H9 (cell line): ENCODE measurements around the gene LRRC7. TPM values are rescaled to one million over a fixed set of nuclear protein-coding genes. Genes with fewer than 3 reads are reported as not detected.
"Not testable (repeated sequence)": the region's sequence is repeated elsewhere in the genome, so short reads cannot be mapped to it uniquely, and the experiment has no call there.

Experiments
- DNase-seq: peaks from one replicate; pipeline ENCODE4 v3.0.0-alpha.2; 2017
- H2AFZ ChIP-seq: one replicate; pipeline ENCODE4 v1.6.1; 2013; ENCODE audit warnings: mild to moderate bottlenecking, low read length, control low read depth, moderate library complexity
- H2AK5ac ChIP-seq: 2 replicates; pipeline ENCODE4 v1.6.1; 2013; ENCODE audit warnings: low read length, control low read depth, mixed read lengths; ENCODE audit not compliant: insufficient read length
- H2BK120ac ChIP-seq: one replicate; pipeline ENCODE4 v1.6.1; 2013; ENCODE audit warnings: low read depth, mild to moderate bottlenecking, low read length, control low read depth, inconsistent platforms; ENCODE audit not compliant: poor library complexity, severe bottlenecking
- H2BK12ac ChIP-seq: 2 replicates; pipeline ENCODE4 v1.6.1; 2013; ENCODE audit warnings: low read length, control low read depth, mixed read lengths, low read depth; ENCODE audit not compliant: insufficient read length
- H2BK15ac ChIP-seq: 2 replicates; pipeline ENCODE4 v1.6.1; 2013; ENCODE audit warnings: low read depth, low read length, control low read depth
- H2BK20ac ChIP-seq: one replicate; pipeline ENCODE4 v1.6.1; 2013; ENCODE audit warnings: low read depth, mild to moderate bottlenecking, low read length, control low read depth, inconsistent platforms; ENCODE audit not compliant: poor library complexity, severe bottlenecking
- H2BK5ac ChIP-seq: 2 replicates; pipeline ENCODE4 v1.6.1; 2013; ENCODE audit warnings: low read length, control low read depth, mixed read lengths; ENCODE audit not compliant: insufficient read length
- H3K14ac ChIP-seq: 2 replicates; pipeline ENCODE4 v1.6.1; 2013; ENCODE audit warnings: low read length, control low read depth; ENCODE audit not compliant: insufficient read depth
- H3K18ac ChIP-seq: 2 replicates; pipeline ENCODE4 v1.6.1; 2013; ENCODE audit warnings: low read depth, mild to moderate bottlenecking, mixed read lengths, low read length, control low read depth; ENCODE audit not compliant: insufficient read length
- H3K23ac ChIP-seq: 2 replicates; pipeline ENCODE4 v1.6.1; 2013; ENCODE audit warnings: low read length, control low read depth, mixed read lengths, low read depth; ENCODE audit not compliant: insufficient read length
- H3K23me2 ChIP-seq: 2 replicates; pipeline ENCODE4 v1.6.1; 2013; ENCODE audit warnings: low read depth, mild to moderate bottlenecking, mixed read lengths, low read length, control low read depth; ENCODE audit not compliant: insufficient read length, poor library complexity, severe bottlenecking
- H3K27ac ChIP-seq: 2 replicates; pipeline ENCODE4 v1.5.1; 2013; ENCODE audit warnings: low read length, control low read depth, mixed read lengths, low read depth; ENCODE audit not compliant: insufficient read length
- H3K27me3 ChIP-seq: 2 replicates; pipeline ENCODE4 v1.6.1; 2013; ENCODE audit warnings: low read length, control low read depth, inconsistent platforms; ENCODE audit not compliant: insufficient read depth
- H3K4ac ChIP-seq: 2 replicates; pipeline ENCODE4 v1.6.1; 2013; ENCODE audit warnings: low read depth, mild to moderate bottlenecking, control low read depth, inconsistent platforms, low read length, moderate library complexity
- H3K4me1 ChIP-seq: 2 replicates; pipeline ENCODE4 v1.6.1; 2013; ENCODE audit warnings: low read length, control low read depth, inconsistent platforms; ENCODE audit not compliant: insufficient read depth
- H3K4me2 ChIP-seq: 2 replicates; pipeline ENCODE4 v1.6.1; 2013; ENCODE audit warnings: low read length, control low read depth, mixed read lengths; ENCODE audit not compliant: insufficient read length, insufficient read depth
- H3K56ac ChIP-seq: 2 replicates; pipeline ENCODE4 v1.6.1; 2013; ENCODE audit warnings: low read depth, mild to moderate bottlenecking, mixed read lengths, low read length, control low read depth; ENCODE audit not compliant: insufficient read length
- H3K79me1 ChIP-seq: 2 replicates; pipeline ENCODE4 v1.6.1; 2013; ENCODE audit warnings: low read depth, mild to moderate bottlenecking, moderate library complexity, low read length, control low read depth, inconsistent platforms; ENCODE audit not compliant: insufficient read depth, poor library complexity, severe bottlenecking
- H3K79me2 ChIP-seq: 2 replicates; pipeline ENCODE4 v1.6.1; 2013; ENCODE audit warnings: low read length, control low read depth, inconsistent platforms; ENCODE audit not compliant: insufficient read depth
- H3K9ac ChIP-seq: 2 replicates; pipeline ENCODE4 v1.6.1; 2013; ENCODE audit warnings: low read length, control low read depth, mixed read lengths; ENCODE audit not compliant: insufficient read length; ENCODE audit errors: extremely low read depth
- H3K9me3 ChIP-seq: one replicate; pipeline ENCODE4 v1.6.1; 2013; ENCODE audit warnings: low read depth, low read length, inconsistent platforms; ENCODE audit not compliant: control insufficient read depth
- H3T11ph ChIP-seq: one replicate; pipeline ENCODE4 v1.6.1; 2013; ENCODE audit warnings: mild to moderate bottlenecking, low read length, control low read depth, inconsistent platforms
- H4K20me1 ChIP-seq: one replicate; pipeline ENCODE4 v1.6.1; 2013; ENCODE audit not compliant: control insufficient read depth, insufficient read length, insufficient read depth
- H4K5ac ChIP-seq: 2 replicates; pipeline ENCODE4 v1.6.1; 2013; ENCODE audit warnings: low read depth, mild to moderate bottlenecking, mixed read lengths, low read length, control low read depth; ENCODE audit not compliant: insufficient read length
- H4K8ac ChIP-seq: replicated peaks from 2 replicates; pipeline ENCODE4 v1.6.1; 2013; ENCODE audit warnings: low read length, control low read depth, mixed read lengths, low read depth; ENCODE audit not compliant: insufficient read length
- H4K91ac ChIP-seq: 2 replicates; pipeline ENCODE4 v1.6.1; 2013; ENCODE audit warnings: low read depth, mild to moderate bottlenecking, moderate library complexity, mixed read lengths, low read length, control low read depth; ENCODE audit not compliant: insufficient read length
- H3K27ac Mint-ChIP-seq, 3 experiments: 2 replicates in 2 of 3; 3 replicates in 1 of 3; pipeline ENCODE4 v1.8.0; 2020 to 2021; ENCODE audit warnings: mixed read lengths in 3 of 3, mild to moderate bottlenecking in 1 of 3, moderate library complexity in 1 of 3
- H3K27me3 Mint-ChIP-seq: 2 replicates; pipeline ENCODE4 v1.8.0; 2021; ENCODE audit warnings: low read depth, mild to moderate bottlenecking, moderate library complexity, mixed read lengths
- H3K36me3 Mint-ChIP-seq, 3 experiments: 2 replicates in 2 of 3; 3 replicates in 1 of 3; pipeline ENCODE4 v1.8.0; 2020 to 2021; ENCODE audit warnings: low read depth in 3 of 3, mixed read lengths in 3 of 3; ENCODE audit not compliant: insufficient read depth in 1 of 3
- H3K4me1 Mint-ChIP-seq, 2 experiments: 2 replicates each; pipeline ENCODE4 v1.8.0; 2020; ENCODE audit warnings: mixed read lengths in 2 of 2
- H3K4me3 Mint-ChIP-seq, 2 experiments: 2 replicates in 1 of 2; 3 replicates in 1 of 2; pipeline ENCODE4 v1.8.0; 2020 to 2021; ENCODE audit warnings: mild to moderate bottlenecking in 2 of 2, mixed read lengths in 2 of 2, moderate library complexity in 1 of 2
- H3K9me3 Mint-ChIP-seq, 2 experiments: 2 replicates in 1 of 2; 3 replicates in 1 of 2; pipeline ENCODE4 v1.8.0; 2020; ENCODE audit warnings: mild to moderate bottlenecking in 2 of 2, mixed read lengths in 2 of 2, moderate library complexity in 1 of 2
- CTCF ChIP-seq: fragments of 200-600 bp; sonication (generic); conservative IDR thresholded peaks from 3 replicates; pipeline ENCODE4 v1.8.0; 2021; ENCODE audit warnings: antibody characterized with exemption, mild to moderate bottlenecking
- WGBS: extraction: QIAGEN DNeasy Blood & Tissue Kit; methylation state at CpG from one replicate; pipeline ENCODE4 v1.1.7; 2013; ENCODE audit warnings: missing lambda C conversion rate, low lambda C conversion rate, mixed read lengths; ENCODE audit not compliant: insufficient read length; ENCODE audit errors: extremely low coverage; 5-methylcytosine and 5-hydroxymethylcytosine counted together
- total RNA-seq: library from RNA; stranded (reverse); gene quantifications from 2 replicates; pipeline ENCODE4 v1.2.1, GENCODE V29; 2021

LRRC7 gene
- total RNA-seq, 1 experiment from 2014 or later: not detected

GRCh38 chr1:69711190-69711930, 143.6 kb downstream of the LRRC7 start:
- Histone ChIP-seq H3T11ph (no peak overlapping the region), H3K14ac (no peak overlapping the region), H3K79me1 (no peaks in the 10 kb centered on the region), H3K27ac (no peak overlapping the region), H3K23ac (no peak overlapping the region), H2BK15ac (no peak overlapping the region), H4K8ac (no peak overlapping the region), H3K27me3 (no peaks in the 10 kb centered on the region), H2AK5ac (no peak overlapping the region), H3K4me2 (no peak overlapping the region), H3K56ac (no peak overlapping the region), H3K9ac (no peak overlapping the region), H4K91ac (no peak overlapping the region), H2BK20ac (no peak overlapping the region), H4K20me1 (no peaks in the 10 kb centered on the region), H2BK120ac (no peak overlapping the region), H3K23me2 (no peaks in the 10 kb centered on the region), H3K18ac (no peak overlapping the region), H3K9me3 (no peaks in the 10 kb centered on the region), H3K4me1 (no peaks in the 10 kb centered on the region), H3K79me2 (no peaks in the 10 kb centered on the region), H2AFZ (no peak overlapping the region), H4K5ac (no peak overlapping the region), H2BK12ac (no peak overlapping the region), H2BK5ac (no peak overlapping the region), H3K4ac (no peak overlapping the region)
- Mint-ChIP-seq H3K27me3 (no peaks in the 10 kb centered on the region), H3K4me1 (no peaks in the 10 kb centered on the region), H3K4me3 (no peak overlapping the region), H3K27ac (no peak overlapping the region), H3K9me3 (no peaks in the 10 kb centered on the region), H3K36me3 (no peaks in the 10 kb centered on the region)
- no peak for DNase-seq
- TF ChIP-seq CTCF: no peak
- no CpG with 5 or more reads among the region's 4 CpGs for WGBS

- not testable (repeated sequence) for H3K4me2 ChIP-seq, H2BK15ac ChIP-seq, H3K4me3 Mint-ChIP-seq, H3K4me1 ChIP-seq, H3K79me2 ChIP-seq, H2AK5ac ChIP-seq, H3K27ac ChIP-seq, H4K91ac ChIP-seq, H3T11ph ChIP-seq, H3K9me3 Mint-ChIP-seq, H3K9me3 ChIP-seq, H3K79me1 ChIP-seq, H3K23ac ChIP-seq, H3K4me1 Mint-ChIP-seq, H3K14ac ChIP-seq, H3K4ac ChIP-seq, H4K8ac ChIP-seq, H3K56ac ChIP-seq, H3K23me2 ChIP-seq, H3K36me3 Mint-ChIP-seq, H3K27ac Mint-ChIP-seq, H3K18ac ChIP-seq, H4K20me1 ChIP-seq, H2BK20ac ChIP-seq, H3K27me3 Mint-ChIP-seq, H4K5ac ChIP-seq, DNase-seq, H3K27me3 ChIP-seq, H2BK120ac ChIP-seq, H2AFZ ChIP-seq, H2BK5ac ChIP-seq, H3K9ac ChIP-seq, H2BK12ac ChIP-seq
Measured at GRCh38 chr1:69717834-69718233, 150.1 kb downstream of the LRRC7 start.
